HK-2 (cell line): ENCODE results near the gene HDAC3.
"Not testable (repeated sequence)": the region's sequence is repeated elsewhere in the genome, so short reads cannot be mapped to it uniquely, and the experiment has no call there.

Source experiments
- DNase-seq: peaks from one replicate; pipeline ENCODE4 v3.0.0-alpha.2; 2018; ENCODE audit not compliant: unreplicated experiment

Gene HDAC3

DNA sequence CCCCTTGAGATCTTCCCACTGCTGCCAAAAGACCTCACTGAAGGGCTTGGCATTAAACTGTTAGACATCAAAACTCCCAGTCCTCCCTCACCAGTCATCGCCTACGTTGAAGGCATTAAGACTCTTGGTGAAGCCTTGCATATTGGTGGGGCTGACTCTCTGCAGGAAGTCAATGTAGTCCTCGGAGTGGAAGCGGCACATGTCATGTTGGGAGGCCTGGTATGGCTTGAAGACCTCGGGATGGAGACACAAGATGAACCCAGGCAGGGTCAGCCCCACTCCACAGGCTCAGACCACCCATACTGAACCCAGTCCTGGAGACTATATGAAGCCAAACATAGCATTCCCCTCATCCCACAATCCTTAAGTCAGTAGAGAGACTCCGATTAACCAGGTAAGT is 1.9 kb downstream of the HDAC3 start:
- no peak for DNase-seq

DNA sequence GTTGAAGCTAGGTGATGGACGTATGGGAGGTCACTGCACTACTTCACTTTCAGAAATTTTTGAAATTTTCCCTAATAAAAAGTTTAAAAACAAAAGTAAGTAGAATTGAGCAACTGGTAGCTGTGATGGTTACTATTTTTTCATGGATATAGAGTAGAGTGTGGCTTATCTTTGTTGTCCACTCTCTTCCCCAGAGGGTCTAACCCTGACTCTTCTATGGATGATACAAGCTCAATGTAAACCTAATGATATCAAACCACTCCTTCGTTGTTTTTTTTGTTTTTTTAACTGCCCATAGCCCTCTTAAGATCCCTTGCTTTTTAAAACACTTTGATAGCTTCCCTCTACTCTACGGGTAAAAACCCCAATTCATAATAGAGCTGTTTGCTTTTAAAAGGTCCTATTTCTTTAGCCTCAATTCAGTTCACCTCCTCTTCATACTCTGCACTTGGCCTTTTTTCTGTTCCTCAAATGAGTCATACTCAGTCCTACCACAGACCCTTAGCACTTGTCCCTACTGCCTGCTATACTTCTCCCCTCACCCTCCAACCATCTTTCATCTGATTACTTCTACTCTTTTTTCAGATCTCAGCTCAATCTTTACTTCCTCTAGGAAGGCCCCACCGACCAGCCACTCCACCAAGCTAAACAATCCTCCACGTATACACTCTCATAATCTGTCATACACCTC is 2.6 kb downstream of the HDAC3 start:
- no peak for DNase-seq

DNA sequence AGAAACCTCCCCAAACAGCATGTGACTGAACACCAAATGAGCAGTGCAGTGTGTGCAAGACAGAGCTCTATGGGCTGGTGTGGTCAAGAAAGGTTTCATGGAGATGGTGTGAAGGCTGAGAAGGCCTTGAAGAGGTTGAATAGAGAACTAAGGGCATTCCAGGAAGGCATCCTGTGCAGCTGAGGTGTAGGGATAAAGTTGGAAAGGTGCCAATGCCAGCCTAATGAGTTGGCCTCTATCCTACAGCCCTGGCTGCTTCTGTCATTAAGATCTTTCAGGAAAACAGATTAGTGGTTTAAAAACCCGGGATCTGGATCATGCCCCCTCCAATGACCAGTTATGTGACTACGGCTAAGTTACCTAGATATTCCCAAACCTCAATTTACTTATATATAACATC is 4.0 kb downstream of the HDAC3 start:
- DNase-seq: no peak

DNA sequence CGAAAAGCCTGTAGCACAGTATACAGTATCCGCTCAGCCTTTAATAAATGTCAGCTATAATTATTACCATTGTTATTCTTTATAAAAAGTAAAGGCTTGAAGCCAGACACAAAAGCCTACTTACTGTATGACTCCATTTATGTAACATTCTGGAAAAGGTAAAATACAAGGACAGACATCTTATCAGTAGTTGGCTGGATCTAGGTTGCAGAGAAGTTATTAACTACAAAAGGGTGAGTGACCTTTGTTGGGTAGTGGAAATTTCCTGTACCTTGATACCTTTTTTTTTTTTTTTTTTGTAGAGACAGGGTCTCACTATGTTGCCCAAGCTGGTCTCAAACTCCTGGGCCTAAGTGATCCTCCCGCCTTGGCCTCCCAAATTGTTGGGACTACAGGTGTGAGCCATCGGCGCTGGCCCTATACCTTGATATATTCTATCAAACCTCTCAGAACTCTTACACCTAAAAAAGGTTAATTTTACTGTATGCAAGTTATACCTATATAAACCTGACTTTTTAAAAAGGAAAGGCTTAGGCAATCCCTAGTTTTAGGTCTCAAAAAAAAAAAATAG is 6.0 kb downstream of the HDAC3 start:
- no peak for DNase-seq

DNA sequence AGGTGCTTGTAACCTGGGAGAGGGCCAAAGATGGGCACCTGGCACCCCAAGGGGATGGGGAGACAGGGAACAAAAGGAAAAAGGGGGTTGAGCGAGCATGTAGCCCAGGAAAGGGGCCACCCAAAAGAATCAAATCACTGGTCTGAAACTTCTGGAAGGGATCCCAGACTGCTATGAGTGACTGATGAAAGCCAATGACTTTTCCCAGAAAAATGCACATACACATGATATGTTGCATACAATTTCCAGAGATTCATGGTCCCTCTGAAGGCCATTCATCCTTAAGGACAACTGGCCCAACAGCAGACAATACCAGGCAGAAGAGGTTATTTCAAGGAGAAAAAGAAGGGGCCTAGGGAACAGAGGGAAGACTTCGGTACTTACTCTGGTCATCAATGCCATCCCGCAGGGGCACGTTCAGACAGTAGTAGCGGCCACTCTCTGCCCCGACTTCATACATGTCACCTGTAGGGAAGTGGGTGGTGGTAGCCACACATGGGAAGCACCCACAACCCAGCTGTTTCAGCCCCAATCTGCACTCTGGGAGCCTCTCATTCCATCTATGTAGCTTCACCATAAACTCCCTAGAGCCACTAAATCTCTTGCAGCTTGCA is 8.4 kb downstream of the HDAC3 start:
- DNase-seq: no peak

DNA sequence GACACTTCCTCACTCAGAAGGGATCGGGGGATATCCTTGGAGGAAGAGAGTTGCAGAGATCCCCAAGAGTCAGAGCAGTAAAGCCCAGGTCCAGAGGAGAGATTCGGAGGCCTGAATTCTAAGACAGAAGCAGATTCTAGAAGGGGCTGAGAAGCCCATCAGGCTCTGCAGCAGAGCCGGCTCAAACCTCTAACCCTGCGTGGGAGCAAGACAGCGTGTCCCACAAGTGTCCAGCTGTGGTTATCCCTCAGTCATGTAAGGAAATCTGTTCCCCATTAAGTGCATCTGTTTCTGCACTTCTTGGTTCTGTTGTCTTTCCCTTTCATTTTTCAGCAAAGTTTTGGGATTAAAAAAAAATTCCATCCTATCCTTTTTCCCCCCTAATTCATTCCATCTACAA is 13.0 kb downstream of the HDAC3 start:
- no peak for DNase-seq

DNA sequence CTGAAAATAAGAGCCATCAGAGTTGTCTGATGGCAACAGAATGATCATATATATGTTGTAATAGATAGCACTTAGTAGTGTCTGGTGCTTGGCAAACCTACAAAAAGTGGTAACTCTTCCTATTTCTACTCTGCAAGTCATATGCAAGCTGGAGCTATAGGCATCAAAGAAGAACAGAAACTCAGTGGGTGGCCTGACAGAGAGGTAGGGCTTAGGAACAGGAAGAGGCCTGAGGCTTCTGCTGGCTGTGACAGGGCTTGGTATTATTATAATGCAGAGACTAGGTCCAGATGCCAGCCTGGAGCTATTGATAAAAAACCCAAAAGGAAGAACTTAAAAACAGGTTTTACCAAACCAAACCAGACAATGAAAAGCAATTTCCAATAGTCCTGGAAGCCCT is 13.5 kb downstream of the HDAC3 start:
- no peak for DNase-seq

DNA sequence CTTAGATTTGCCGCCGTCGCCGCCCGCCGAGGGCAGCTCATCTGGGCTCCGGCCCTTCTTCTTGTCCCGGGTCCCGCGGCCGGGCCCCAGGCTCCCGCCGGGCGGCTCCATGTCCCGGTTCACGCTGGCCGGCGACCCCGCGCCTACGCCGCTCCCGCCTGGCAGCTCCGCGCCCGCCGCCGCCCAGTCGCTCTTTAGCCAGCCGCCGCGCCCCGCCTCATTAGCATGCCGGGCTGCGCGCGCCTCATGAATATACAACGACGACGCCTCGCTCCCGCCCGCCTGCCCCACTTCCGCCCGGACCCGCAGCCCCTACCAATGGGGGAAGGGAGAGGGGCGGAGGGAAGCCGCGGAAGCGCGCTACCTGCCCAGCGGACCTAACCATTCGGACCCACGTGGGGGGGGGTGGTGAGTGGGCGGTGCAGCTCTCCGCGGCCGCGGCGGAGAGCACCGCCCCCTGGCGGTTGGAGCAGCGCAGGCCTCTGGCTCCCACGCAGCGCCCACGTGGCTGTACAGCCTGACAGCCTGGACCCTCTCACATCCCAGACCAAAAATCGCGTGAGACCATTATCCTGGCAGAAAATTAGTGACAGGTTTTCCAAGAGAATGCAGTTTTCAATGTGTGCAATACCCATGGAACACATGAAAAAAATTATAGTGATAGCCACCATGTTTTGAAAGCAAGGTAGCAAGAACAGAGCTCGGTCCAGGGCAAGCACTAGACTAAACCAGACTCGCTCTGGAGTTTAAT is 17.7 kb downstream of the HDAC3 start, which contains the start of gene DIAPH1:
Gene DIAPH1, minus strand, starts transcription at position 197 of the 751 bp plus-strand sequence. Its CDS starts 86 bp downstream, at position 111.
- peak; percentile 93 for DNase-seq

DNA sequence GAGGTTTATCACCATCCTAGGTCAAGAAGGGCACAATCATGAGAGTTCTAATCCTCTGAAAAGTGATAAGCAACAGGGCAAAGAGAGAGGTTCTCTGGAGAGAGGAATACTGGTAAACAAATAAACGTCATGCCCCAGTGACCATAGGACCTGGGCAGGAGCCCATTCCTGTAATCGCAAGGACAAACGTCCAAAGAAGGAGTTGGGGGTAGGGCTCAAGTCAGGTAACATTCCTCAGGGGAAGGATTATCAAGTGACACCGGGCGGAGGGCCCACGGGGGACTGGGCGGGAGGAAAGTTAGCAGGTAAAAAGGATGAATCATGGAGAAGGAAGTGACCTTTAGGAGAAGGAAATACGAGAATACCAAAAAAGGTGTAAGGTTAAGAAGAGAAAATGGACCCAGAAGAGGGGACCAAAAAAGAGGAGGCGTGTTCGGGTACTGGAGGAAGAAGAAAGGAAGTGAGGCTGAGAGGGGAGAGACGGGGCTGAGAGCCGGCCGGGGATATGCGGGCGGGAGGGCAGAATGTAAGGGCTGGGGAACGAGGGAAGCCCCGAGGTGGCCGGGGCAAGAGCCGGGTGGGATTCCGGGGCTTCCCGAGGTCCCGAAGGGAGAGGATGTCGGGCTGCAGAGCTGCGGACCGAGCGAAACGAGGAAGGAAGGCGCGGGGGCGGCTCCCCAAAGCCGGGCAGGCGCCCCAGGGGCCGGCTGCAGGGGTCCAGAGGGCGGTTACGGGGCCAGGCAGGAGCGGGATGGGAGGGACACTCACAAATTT is 18.4 kb downstream of the HDAC3 start:
- peak; percentile 51 for DNase-seq

DNA sequence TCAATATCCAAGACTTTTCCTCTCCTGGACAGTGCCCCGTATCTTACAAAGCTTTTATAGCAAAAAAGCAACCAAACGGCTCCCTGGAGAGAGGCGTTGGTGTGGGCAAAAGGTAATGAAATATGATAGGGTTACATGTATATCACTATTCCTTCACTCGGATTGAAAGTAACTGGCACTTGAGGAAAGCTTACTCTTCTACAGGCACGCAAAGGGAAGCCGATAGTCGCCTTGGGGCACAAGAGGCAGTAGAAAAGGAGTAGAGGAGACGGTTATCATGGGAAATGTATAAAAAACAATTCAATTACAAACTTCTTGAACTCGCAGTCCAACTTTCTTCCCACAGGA is 19.0 kb downstream of the HDAC3 start:
- no peak for DNase-seq

DNA sequence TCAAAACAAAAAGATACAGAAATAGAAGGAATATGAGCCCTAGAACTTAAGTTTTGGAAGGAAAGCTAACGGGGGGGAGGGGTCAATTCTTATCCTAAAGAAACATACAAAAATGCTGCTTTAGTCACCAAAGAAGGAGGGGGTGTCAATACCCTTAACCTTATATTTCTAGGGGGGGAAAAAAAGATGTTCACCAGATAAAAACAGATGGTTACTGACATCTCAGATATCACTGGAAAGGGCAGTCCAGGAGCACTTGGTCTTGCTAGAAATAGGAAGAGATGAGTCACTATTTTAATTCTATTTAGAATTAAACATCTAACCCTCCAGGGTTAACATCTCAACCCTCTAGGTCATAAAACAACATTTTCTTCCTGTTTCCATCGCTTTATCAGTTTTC is 19.5 kb downstream of the HDAC3 start:
- no peak for DNase-seq

DNA sequence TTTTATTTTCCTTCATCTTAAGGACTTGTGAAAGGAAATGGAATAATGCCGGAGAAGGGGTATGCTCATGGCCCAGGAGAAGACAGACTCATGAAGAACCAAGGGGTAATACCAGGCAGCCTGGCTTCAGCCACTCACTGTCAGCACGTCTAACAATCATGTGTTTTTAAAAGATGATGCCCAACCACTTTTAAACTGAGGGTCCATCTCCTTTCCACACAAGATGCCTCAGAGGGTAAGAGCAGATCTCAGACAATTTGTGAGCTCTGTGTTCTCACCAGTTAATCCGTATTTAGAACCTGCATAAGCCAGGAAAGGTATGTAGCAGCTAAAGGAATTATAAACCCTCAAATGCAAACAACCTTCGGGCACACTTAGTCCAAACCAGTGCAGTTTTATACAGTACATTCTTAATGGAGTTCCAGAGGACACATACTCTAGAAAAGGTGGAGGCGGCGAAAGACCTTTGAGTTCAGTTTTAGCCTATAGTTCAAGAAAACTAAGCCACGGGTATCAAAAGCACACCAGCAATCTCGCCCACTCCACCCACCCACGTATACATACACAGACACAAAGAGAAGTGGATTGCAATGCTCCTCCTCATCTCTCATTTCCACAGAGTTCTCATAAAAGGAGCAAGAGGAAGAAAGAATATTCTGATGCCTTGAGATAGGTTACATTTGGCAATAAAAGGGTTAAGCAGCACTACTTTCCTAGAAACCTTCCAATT is 20.5 kb downstream of the HDAC3 start:
- DNase-seq: no peak

DNA sequence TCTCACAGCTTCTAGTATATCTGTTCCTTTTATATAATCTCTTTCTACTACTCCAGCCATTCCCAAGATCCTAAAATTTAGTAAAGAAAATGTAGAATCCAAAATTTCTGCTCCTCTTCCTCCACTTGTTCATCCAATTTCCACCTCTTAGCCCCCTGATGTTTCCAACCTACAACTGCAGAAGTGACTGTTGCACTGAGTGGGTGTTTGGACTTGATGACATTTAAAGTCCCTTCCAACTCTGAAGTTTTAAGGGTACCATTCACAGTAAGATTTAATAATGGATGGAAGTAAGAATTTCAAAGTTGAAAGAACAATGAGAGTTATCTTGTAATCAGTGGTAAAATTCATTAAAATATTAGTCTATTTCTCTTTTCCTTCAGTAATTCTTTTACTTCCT is 23.3 kb downstream of the HDAC3 start:
- DNase-seq: no peak

DNA sequence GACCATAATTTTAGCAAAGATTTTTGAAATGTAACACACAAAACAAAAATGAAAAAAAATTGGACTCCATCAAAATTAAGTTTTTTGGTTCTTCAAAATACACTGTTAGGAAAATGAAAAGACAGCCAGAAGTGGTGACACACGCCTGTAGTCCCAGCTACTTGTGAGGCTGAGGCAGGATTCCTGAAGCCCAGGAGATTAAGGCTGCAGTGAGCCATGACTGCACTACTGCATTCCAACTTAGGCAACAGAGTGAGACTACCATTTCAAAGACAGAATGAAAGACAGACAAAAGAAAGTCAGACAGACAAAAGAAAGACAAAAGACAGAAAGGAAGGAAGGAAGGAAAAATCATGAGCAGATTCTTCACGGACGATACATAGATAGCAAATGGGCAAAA is 25.4 kb downstream of the HDAC3 start:
- no peak for DNase-seq

DNA sequence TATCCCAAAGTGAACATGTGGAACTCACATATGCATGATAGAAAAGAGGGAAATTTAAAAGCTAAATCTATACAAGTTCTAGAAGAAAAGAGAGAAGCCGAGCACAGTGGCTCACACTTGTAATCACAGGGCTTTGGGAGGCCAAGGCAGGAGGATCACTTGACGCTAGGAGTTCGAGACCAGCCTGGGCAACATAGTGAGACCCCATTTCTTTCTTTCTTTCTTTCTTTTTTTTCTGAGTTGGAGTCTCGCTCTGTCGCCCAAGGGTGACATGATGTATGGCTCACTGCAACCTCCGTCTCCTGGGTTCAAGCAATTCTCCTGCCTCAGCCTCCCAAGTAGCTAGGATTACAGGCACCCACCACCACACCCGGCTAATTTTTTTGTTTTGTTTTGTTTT is 26.7 kb downstream of the HDAC3 start:
- not testable (repeated sequence) for DNase-seq

DNA sequence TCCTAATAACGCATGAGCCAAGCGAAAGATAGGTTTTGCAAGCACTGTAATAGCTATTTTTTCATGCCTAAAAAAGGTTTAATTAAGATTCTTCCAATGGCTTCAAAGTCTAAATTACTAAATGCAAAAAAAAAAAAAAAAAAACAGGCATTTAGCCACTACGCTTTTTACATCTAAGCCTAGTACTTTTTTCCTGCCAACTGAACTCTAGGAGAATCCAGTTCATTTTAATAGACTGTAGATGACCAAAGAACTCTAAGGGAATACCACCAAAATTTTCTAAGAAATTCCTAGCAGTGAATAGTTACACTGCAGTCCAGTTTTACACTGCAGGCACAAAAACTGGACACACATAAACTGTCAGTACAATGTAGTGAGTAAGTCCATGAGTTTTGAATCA is 27.6 kb downstream of the HDAC3 start:
- DNase-seq: no peak

DNA sequence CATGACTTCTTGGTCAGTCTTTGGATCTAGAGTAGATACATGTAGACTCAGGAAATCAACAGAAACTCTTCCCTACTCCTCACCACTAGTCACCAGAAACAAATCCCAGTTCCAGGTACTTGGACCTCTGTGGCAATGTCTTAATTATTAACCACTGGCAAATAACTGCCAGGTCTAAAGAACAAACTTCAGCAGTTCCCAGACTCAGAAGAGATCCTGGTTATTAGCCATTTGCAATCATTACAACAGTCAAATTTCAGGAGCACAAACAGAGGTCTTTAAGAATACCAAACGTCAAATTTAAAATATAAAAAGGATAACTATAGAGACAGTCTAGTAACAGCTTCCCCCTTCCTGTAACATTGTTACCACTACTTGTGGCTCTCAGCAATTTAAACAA is 28.1 kb downstream of the HDAC3 start:
- DNase-seq: no peak

DNA sequence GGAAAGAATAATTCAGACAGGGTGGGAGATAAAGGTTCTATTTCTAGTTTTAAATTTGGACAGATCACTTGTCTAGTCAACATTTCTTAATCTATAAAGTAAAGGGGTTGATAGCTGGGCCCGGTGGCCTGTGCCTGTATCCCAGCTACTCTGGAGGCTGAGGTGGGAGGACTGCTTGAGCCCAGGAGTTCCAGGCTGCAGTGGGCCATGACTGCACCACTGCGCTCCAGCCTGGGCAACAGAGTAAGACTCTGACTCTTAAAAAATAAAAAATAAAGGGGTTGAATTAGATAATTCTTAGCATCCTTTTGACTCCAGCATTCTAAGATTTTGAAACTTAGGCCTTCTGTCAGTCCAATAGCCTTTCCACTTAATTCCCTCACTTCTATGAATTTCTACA is 28.6 kb downstream of the HDAC3 start:
- DNase-seq: no peak

DNA sequence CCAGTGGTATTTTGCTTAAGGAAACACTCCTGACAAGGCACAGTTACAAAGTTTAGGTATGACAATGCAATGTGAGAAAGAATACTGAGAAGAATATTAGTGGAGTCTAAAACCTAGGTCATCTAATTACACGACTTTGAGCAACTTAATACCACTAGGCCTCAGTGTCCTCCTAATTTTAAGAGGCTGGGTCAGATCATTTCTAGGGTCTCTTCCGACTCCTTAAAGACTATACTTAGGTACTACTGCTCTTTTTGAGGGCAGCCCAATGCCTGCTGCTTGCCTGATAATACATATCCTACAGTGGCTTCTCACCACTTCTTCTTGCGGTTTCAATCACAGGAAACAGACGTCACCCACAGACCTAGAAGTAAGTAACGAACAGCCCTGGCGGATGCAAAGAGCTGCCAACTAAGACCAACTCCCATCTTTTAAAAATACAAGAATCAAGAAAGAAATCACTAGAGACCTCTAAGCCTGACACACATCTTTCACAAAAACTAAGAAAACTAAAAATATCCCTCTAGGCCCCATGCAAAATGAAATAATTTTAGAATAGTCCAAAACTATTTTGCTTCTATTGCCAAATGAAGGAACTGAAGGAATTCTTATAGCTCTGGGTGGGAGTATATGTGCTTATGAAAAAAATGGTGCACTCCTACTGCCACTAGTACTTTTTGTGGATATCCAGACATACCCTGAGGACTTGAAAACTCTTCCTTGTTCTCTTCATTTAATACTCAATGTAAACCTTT is 30.9 kb downstream of the HDAC3 start:
- DNase-seq: no peak

DNA sequence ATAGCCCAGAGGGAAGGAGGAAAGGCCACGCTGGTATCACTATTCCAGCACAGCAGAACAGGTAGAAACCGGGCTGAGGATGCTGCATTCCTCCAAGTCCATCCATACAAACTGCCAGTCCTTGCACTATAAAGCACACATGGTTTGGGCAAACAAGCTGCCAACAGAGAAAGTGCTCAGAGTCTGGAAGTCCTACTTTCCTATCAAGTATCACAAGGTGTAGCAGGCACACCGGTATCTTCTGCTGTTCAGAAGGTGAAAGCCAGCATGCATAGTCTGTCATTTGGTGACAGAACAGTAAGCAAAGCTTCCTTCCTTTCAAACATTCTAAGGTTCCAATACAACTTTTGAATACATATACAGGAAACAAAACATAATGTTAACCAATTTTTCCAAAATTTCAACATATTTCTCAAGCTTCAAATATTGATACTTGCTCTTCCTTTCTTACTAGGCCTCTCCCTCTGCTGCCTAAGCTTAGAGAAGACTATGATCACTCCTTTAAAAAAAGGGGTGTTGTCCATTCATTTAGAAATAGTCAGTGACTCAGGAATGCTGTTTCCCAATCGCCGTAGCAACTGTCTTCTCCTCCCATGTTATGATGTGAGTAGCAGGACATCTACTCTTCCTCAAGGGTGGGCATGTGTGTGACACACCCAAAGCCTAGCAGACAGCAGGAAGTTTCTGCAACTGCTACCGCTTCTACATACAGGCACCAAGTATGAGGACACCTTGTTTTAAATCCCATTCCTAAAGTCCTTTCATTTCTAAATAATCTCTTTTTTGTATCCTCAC is 32.5 kb downstream of the HDAC3 start:
- DNase-seq: peak; percentile 46
